D721Med (cell line): ENCODE data around the gene MLIP.

Experiments used
- DNase-seq: peaks from one replicate; pipeline ENCODE4 v3.0.0; 2011; ENCODE audit warnings: low spot score; ENCODE audit not compliant: insufficient read length
- FAIRE-seq: peaks from 2 replicates; lab custom pipeline; 2011; peaks lifted over from hg19 to GRCh38; lab: Jason Lieb, UNC
- TF ChIP-seq, protein P1 (sequence below): IDR thresholded peaks from 2 replicates; pipeline ENCODE4 v1.5.1; 2012; ENCODE audit warnings: mild to moderate bottlenecking, control low read depth; ENCODE audit not compliant: insufficient read depth; ENCODE audit errors: missing control alignments

Gene MLIP

DNA sequence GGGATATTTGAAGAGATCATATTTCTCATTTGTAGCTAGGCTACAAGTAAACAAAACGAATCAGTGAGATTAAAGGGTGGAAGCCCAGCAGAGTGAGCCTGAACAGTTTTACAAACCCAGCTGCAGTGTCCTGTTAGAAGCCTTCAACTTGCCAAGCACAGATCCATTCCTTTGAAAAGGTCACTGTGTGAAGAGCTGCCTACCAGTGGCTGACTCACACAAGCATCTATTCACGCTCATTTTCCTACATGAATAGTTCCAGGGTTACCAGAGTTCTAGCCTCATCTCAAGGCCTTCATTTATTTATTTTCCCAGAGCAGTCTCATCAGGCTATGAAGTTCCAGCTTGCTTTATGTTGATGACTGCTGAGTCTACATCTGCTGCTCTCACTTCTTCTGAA lies 25.7 kb upstream of the MLIP start:
- no peak for FAIRE-seq

DNA sequence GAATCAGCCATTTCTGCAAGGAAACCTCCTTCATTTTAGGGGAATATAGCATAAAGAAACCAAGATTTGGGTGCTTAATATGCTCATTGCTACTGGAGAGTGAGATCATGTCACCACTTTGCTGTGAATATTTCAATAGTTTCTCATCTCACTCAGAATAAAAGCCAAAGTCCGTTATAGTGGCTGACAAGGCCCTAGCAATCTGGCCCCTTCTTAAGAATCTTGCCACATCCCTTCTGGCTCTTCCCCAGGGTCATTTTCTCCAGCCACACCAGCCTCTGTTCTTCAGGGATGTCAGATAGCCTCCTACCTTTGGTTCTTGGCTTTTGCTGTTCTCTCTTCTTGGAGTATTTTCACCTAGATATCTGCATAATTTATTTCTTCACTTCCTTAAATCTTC lies 24.8 kb upstream of the MLIP start:
- TF ChIP-seq, protein P1, sequence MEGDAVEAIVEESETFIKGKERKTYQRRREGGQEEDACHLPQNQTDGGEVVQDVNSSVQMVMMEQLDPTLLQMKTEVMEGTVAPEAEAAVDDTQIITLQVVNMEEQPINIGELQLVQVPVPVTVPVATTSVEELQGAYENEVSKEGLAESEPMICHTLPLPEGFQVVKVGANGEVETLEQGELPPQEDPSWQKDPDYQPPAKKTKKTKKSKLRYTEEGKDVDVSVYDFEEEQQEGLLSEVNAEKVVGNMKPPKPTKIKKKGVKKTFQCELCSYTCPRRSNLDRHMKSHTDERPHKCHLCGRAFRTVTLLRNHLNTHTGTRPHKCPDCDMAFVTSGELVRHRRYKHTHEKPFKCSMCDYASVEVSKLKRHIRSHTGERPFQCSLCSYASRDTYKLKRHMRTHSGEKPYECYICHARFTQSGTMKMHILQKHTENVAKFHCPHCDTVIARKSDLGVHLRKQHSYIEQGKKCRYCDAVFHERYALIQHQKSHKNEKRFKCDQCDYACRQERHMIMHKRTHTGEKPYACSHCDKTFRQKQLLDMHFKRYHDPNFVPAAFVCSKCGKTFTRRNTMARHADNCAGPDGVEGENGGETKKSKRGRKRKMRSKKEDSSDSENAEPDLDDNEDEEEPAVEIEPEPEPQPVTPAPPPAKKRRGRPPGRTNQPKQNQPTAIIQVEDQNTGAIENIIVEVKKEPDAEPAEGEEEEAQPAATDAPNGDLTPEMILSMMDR: no peak
- no peak for FAIRE-seq
- no peak for DNase-seq

More for the DNA sequence above, 25.7 kb upstream of the MLIP start:
- DNase-seq: no peak
- TF ChIP-seq, protein P1: no peak

DNA sequence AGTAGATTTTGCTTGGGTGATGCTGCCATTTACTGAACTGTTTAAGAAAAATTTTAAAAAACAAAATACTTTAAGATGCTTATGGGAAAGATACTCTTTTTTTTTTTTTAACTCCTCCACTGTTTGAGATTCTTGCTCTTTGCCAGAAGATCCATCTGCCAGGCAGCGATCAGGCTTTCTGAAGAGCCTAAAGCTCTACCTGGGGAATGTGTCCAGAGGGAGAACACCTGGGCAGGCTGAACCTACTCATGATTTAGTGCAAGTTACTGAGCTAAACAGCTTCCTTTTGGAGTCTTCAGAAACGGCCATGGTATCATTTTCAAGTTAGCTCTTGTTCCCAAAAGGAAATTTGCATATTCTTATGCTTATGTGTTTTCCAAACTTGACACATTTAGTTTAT lies 23.5 kb upstream of the MLIP start:
- TF ChIP-seq, protein P1: no peak
- DNase-seq (no peak), FAIRE-seq (no peak)

DNA sequence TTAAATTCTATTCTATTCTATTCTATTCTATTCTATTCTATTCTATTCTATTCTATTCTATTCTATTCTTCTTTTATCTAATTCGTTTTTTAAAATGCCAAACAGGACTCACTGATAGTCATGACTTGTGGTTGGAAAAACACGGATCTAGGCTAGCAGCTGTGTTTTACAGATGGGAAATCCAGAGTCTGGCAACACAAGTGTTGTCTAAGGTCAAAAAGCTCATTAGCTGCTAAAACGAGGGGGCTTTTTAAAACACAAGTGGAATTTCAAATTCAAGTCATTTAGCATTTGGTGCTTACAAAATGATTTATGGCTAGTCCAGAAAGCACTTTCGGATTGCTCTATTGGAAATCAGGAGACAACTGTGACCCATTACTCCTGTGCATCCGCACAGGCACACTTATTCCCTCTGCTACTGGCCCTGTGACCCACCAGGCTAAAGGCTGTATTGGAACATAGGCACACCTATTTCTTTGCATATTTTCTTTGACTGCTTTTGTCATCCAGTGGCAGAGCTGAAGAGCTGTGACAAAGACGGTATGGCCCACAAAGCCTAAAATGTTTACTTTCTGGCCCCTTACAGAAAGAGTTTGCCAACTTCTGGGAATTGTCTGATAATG lies 17.8 kb upstream of the MLIP start:
- no peak for FAIRE-seq
- no peak for DNase-seq
- TF ChIP-seq, protein P1: no peak

DNA sequence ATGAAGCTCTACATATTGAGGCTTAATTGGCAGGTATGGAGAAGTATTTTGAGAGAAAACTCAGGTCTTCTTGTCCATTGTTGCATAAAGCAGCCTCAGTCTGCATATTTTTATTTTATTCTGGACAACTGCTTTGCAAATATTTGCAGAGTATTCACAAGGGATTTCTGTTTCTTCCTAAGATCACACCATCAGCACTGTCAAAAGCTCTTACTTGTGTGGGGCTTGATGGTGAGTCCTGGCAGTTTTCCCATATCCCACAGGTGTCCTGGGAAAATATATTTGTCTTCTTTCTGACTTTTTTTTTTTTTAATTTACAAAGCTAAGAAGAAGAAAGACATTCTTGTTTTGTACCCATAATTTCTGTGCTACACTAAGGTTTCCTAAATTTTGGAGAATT lies 16.9 kb upstream of the MLIP start:
- DNase-seq (no peak), FAIRE-seq (no peak)
- TF ChIP-seq, protein P1: no peak

DNA sequence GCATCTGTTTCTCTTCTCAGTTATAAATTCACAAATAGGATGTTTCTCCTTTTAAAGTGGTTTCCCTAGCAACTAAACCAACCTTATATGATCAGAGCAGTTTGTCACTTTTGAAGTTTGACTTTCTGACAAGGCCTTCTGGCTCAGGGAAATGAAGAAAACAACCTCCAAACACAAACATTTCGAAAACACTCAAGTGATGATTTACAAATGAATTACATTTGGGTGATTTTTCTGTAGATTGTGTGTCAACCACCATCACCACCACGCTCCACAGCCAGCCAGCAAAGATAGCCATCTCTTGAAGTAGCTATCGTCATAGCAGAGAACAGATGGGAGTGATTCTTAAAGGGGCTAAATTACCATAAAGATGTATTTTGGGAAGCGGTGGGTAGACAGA lies 16.5 kb upstream of the MLIP start:
- TF ChIP-seq, protein P1: no peak
- DNase-seq (no peak), FAIRE-seq (no peak)

DNA sequence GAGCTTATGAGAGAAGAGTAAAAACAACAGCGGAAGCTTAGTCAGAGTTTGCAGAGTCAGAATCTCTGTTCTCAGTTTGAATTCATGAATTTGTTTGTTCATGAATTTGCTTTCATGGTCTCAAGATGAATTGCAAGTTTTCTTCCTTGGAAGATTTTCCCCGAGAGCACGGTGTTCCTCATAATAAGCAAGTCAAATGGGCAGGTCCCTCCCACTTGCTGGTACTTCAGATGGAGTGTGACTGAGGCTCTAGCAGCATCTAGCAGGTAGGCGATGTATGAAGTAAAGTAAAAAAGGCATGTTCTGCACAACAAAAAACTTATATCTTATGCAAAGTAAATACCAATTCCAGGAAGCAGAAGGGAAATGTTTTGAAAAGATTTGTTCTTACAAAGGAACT lies 15.5 kb upstream of the MLIP start:
- TF ChIP-seq, protein P1: no peak
- DNase-seq (no peak), FAIRE-seq (no peak)
